ENCODE results near the gene FANCB.

DNA sequence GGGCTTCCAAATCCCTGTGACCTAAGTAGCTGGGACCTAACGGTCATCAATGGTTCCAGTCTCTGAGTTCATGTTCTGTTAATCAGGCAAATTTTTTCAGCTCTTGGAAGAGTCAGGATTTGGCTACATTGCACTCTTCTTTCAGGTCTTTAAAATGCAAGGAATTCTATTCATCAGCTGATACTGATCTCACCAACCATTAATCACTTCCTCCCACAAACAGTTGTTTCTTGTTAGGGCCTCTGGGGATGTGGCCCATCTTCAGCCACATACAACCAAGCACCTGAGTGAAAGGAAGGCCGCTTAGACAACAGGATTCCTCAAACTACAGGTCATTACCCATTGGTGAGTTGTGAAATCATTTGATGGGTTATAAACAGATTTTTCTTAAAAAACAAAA is 71.7 kb downstream of the FANCB start:
- TF ChIP-seq, protein P1, sequence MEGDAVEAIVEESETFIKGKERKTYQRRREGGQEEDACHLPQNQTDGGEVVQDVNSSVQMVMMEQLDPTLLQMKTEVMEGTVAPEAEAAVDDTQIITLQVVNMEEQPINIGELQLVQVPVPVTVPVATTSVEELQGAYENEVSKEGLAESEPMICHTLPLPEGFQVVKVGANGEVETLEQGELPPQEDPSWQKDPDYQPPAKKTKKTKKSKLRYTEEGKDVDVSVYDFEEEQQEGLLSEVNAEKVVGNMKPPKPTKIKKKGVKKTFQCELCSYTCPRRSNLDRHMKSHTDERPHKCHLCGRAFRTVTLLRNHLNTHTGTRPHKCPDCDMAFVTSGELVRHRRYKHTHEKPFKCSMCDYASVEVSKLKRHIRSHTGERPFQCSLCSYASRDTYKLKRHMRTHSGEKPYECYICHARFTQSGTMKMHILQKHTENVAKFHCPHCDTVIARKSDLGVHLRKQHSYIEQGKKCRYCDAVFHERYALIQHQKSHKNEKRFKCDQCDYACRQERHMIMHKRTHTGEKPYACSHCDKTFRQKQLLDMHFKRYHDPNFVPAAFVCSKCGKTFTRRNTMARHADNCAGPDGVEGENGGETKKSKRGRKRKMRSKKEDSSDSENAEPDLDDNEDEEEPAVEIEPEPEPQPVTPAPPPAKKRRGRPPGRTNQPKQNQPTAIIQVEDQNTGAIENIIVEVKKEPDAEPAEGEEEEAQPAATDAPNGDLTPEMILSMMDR (IDR thresholded peaks at IDR 0.05; ENCODE audit: insufficient read depth, low read length, poor library complexity, severe bottlenecking), result no peak
- TF ChIP-seq EZH2phosphoT487 (conservative IDR thresholded peaks at IDR 0.05; ENCODE audit: low read length), result no peak

All from SU-DHL-6 (cell line).